Kidney (tissue), 14 donors: ENCODE data around the gene SLC1A2. TPM values are rescaled to one million over a fixed set of nuclear protein-coding genes. Genes with fewer than 3 reads are reported as not detected.

ENCODE experiments used
- DNase-seq, 5 donors: peaks; one replicate each; pipeline ENCODE4 v3.0.0-alpha.2; 2013 to 2020
- FAIRE-seq: peaks from 2 replicates; lab custom pipeline; 2012; peaks lifted over from hg19 to GRCh38; lab: Jason Lieb, UNC
- H3K27ac ChIP-seq, 2 donors: one replicate each; pipeline ENCODE4 v1.7.0; 2013; ENCODE audit warnings: low read depth in 2 of 2, low read length in 2 of 2, inconsistent platforms in 1 of 2
- H3K27me3 ChIP-seq: one replicate; pipeline ENCODE4 v1.7.1; 2013; ENCODE audit warnings: low read length, inconsistent platforms; ENCODE audit not compliant: control insufficient read depth, insufficient read depth
- H3K36me3 ChIP-seq, 3 donors: one replicate each; pipeline versions ENCODE4 v1.7.0 to v1.7.1; 2013; ENCODE audit warnings: low read length in 3 of 3, control low read depth in 1 of 3, inconsistent platforms in 1 of 3; ENCODE audit not compliant: insufficient read depth in 3 of 3, control insufficient read depth in 2 of 3
- H3K4me1 ChIP-seq, 3 donors: one replicate each; pipeline versions ENCODE4 v1.7.0 to v1.7.1; 2013; ENCODE audit warnings: low read length in 3 of 3, inconsistent platforms in 1 of 3, low read depth in 1 of 3; ENCODE audit not compliant: control insufficient read depth in 2 of 3, insufficient read depth in 2 of 3
- H3K4me3 ChIP-seq, 3 donors: one replicate each; pipeline versions ENCODE4 v1.7.0 to v1.8.1; 2013; ENCODE audit warnings: low read length in 3 of 3, control low read depth in 1 of 3, inconsistent platforms in 1 of 3
- H3K9ac ChIP-seq, 3 donors: one replicate each; pipeline versions ENCODE4 v1.7.0 to v1.7.1; 2013; ENCODE audit warnings: low read length in 3 of 3, control low read depth in 1 of 3, inconsistent platforms in 1 of 3
- H3K9me3 ChIP-seq, 3 donors: one replicate each; pipeline versions ENCODE4 v1.7.0 to v1.7.1; 2013; ENCODE audit warnings: low read length in 3 of 3, control low read depth in 1 of 3, inconsistent platforms in 1 of 3; ENCODE audit not compliant: control insufficient read depth in 2 of 3, insufficient read depth in 1 of 3
- intact Hi-C: fragments of 100-400 bp; cut with DNase I; formaldehyde crosslinking; loops from one replicate; pipeline ENCODE4 v1.11.1; 2022
- polyA plus RNA-seq: library from polyadenylated mRNA; stranded (reverse); fragments of 350-450 nt; fragmentation: Illumina TruSeq; extraction: RNeasy Lipid Tissue Mini Kit (QIAGEN cat#74804); gene quantifications from one replicate; pipeline ENCODE4 v1.2.3, GENCODE V29; 2014; ENCODE audit warnings: low read depth, low replicate concordance; ENCODE audit not compliant: insufficient read depth
- total RNA-seq: library from RNA; stranded (reverse); fragmentation: NEBNext Ultra II Directional; extraction: Animal tissue kit (Norgen Biotek cat#: 25700); gene quantifications from one replicate; pipeline ENCODE4 v1.2.1, GENCODE V29; 2021
- TF ChIP-seq, protein P1 (sequence below): IDR thresholded peaks from 3 replicates; pipeline ENCODE4 v1.5.1; 2012; ENCODE audit warnings: mild to moderate bottlenecking, moderate library complexity, borderline replicate concordance; ENCODE audit not compliant: insufficient read depth; ENCODE audit errors: extremely low read depth
- donor health status: control.
- donor health status: control.
- donor health status: control.
- donor health status: control.
- donor health status: control.
- donor health status: DM: yes; HTN: yes; CAD: no.
- donor health status: Normal renal cell carcinoma (clear cell type).

SLC1A2 gene
- total and polyA plus RNA-seq, 2 donors from 2014 or later = 0.11 to 0.28 TPM

DNA sequence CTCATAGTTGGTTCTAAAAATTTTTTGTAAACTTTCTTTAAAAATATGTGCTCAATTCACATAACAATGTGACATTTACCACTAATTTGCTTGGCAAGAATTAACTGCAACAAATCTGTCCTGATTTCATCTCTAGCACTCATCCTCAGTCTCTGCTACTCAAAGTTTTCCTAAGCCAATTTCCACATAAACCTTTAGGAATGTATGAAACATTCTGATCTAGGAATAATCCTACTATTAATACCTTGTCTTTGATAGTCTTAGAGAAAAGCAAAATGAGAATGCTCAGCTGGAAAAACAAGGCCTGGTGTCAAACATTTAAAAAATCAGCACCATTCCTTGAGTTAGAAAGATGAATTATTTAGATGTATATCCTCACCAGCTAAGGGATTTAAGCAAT is 166.1 kb downstream of the SLC1A2 start:
- FAIRE-seq = no peak
- intact Hi-C loops = no loop called here
- no peaks in the 10 kb centered on the region for H3K27me3 ChIP-seq

DNA sequence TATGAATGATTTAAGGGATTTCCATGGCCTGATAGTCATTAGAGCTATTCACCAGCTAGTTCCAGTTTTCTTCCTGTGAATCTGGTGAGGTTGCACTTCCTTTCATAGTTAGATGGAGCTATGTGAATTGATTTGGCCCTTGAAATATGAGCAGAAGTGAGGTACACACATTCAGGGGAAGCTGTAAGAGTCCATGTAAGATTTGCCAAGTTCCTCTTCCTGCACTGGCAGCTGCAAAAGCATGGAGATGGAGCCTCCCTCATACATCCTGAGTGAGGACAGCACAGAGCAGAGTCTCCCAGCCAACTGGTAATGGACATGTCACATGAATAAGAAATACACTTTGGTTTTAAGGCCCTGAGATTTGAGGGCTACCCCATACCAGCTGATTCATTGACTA is 168.7 kb downstream of the SLC1A2 start:
- H3K36me3 ChIP-seq = no peaks in the 10 kb centered on the region
- FAIRE-seq (no peak), DNase-seq (no peak)
- no peaks in the 10 kb centered on the region for H3K27me3 ChIP-seq
- no peaks in the 10 kb centered on the region for H3K9me3 ChIP-seq
- TF ChIP-seq, protein P1, sequence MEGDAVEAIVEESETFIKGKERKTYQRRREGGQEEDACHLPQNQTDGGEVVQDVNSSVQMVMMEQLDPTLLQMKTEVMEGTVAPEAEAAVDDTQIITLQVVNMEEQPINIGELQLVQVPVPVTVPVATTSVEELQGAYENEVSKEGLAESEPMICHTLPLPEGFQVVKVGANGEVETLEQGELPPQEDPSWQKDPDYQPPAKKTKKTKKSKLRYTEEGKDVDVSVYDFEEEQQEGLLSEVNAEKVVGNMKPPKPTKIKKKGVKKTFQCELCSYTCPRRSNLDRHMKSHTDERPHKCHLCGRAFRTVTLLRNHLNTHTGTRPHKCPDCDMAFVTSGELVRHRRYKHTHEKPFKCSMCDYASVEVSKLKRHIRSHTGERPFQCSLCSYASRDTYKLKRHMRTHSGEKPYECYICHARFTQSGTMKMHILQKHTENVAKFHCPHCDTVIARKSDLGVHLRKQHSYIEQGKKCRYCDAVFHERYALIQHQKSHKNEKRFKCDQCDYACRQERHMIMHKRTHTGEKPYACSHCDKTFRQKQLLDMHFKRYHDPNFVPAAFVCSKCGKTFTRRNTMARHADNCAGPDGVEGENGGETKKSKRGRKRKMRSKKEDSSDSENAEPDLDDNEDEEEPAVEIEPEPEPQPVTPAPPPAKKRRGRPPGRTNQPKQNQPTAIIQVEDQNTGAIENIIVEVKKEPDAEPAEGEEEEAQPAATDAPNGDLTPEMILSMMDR = no peak
- no peak overlapping the region for H3K4me3 ChIP-seq
- H3K27ac ChIP-seq = no peak overlapping the region
- intact Hi-C loops = no loop called here
- no peaks in the 10 kb centered on the region for H3K4me1 ChIP-seq
- H3K9ac ChIP-seq = no peak overlapping the region

More for the DNA sequence above, 166.1 kb downstream of the SLC1A2 start:
- TF ChIP-seq, protein P1 = no peak
- Histone ChIP-seq H3K9ac (no peak overlapping the region), H3K27ac (no peak overlapping the region), H3K4me1 (no peaks in the 10 kb centered on the region), H3K36me3 (no peaks in the 10 kb centered on the region), H3K9me3 (no peaks in the 10 kb centered on the region), H3K4me3 (no peak overlapping the region)
- no peak for DNase-seq

DNA sequence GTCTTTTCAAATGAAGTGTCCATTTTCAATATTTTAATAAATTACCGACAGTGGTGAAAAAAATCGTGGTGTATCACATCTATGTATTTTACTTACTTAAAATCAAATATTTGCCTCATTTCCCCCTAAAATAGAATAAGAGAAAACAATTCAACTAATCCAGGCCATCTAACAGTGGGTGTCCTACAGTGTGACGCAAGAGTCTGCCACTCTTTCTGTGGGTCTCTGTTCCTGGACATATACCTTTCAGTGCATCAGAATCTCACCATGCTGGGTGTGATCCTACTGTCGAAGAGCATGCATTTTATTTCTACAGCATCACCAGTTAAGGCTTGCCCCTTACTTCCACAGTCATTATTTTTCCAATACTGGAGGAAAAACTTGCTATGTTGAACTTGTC is 169.2 kb downstream of the SLC1A2 start:
- Histone ChIP-seq H3K4me1 (no peaks in the 10 kb centered on the region), H3K9ac (no peak overlapping the region), H3K27ac (no peak overlapping the region), H3K27me3 (no peaks in the 10 kb centered on the region), H3K36me3 (no peaks in the 10 kb centered on the region), H3K9me3 (no peaks in the 10 kb centered on the region), H3K4me3 (no peak overlapping the region)
- TF ChIP-seq, protein P1 = no peak
- no peak for DNase-seq
- no peak for FAIRE-seq
- intact Hi-C loops = no loop called here
